CD4-positive, alpha-beta T cell (primary cell): ENCODE results near the gene UBC. TPM values are rescaled to one million over a fixed set of nuclear protein-coding genes. Genes with fewer than 3 reads are reported as not detected.
A peak's percentile ranks its signal among the peaks of the same experiment; 100 is the strongest.
"Not testable (repeated sequence)": the region's sequence is repeated elsewhere in the genome, so short reads cannot be mapped to it uniquely, and the experiment has no call there.

Source experiments
- ATAC-seq: fragments of 200-7000 bp; cut with Tn5 transposase; one replicate; pipeline ENCODE4 v1.10.0; 2022; ENCODE audit warnings: mild to moderate bottlenecking; ENCODE audit not compliant: poor library complexity
- CTCF ChIA-PET: fragments of 350-600 bp; sonication (Branson Sonifier 250); formaldehyde crosslinking; loops from one replicate; lab custom pipeline; 2021; ENCODE audit warnings: antibody characterized with exemption, inconsistent platforms; lab: Charles Lee
- POLR2A ChIA-PET: fragments of 350-600 bp; sonication (Branson Sonifier 250); formaldehyde crosslinking; loops from one replicate; lab custom pipeline; 2021; ENCODE audit warnings: antibody characterized with exemption, inconsistent platforms; lab: Charles Lee
- DNase-seq, 14 experiments: peaks; one replicate each; pipeline ENCODE4 v3.0.0-alpha.2; 2013 to 2020; ENCODE audit warnings: mixed read lengths in 2 of 14
- H3K27ac ChIP-seq, 2 donors: one replicate each; pipeline versions ENCODE4 v1.5.1 to v1.7.0; 2013; ENCODE audit warnings: low read length in 2 of 2, low read depth in 1 of 2, mild to moderate bottlenecking in 1 of 2
- H3K27me3 ChIP-seq, 2 experiments: 1 replicate in 1 of 2; 2 replicates in 1 of 2; pipeline versions ENCODE4 v1.6.1 to v1.7.0; 2013; ENCODE audit warnings: low read length in 2 of 2, control low read depth in 1 of 2, mild to moderate bottlenecking in 1 of 2, moderate library complexity in 1 of 2; ENCODE audit not compliant: insufficient read depth in 2 of 2, control insufficient read depth in 1 of 2
- H3K36me3 ChIP-seq: one replicate; pipeline ENCODE4 v1.6.1; 2013; ENCODE audit warnings: low read length, control low read depth; ENCODE audit not compliant: insufficient read depth
- H3K4me1 ChIP-seq: one replicate; pipeline ENCODE4 v1.6.1; 2013; ENCODE audit warnings: low read length, control low read depth; ENCODE audit not compliant: insufficient read depth
- H3K4me3 ChIP-seq: one replicate; pipeline ENCODE4 v1.5.1; 2013; ENCODE audit warnings: mild to moderate bottlenecking, low read length, moderate library complexity
- H3K9me3 ChIP-seq, 2 experiments: 1 replicate in 1 of 2; 2 replicates in 1 of 2; pipeline versions ENCODE4 v1.6.1 to v1.7.0; 2013; ENCODE audit warnings: low read length in 2 of 2, mild to moderate bottlenecking in 2 of 2, control low read depth in 1 of 2, moderate library complexity in 1 of 2; ENCODE audit not compliant: control insufficient read depth in 1 of 2, insufficient read depth in 1 of 2
- H3K27ac Mint-ChIP-seq: one replicate; pipeline ENCODE4 v1.8.0; 2020; ENCODE audit warnings: mixed read lengths
- H3K27me3 Mint-ChIP-seq: one replicate; pipeline ENCODE4 v1.8.0; 2021; ENCODE audit warnings: mixed read lengths
- H3K36me3 Mint-ChIP-seq: one replicate; pipeline ENCODE4 v1.8.0; 2021; ENCODE audit warnings: low read depth, mixed read lengths
- H3K4me1 Mint-ChIP-seq: one replicate; pipeline ENCODE4 v1.8.0; 2021; ENCODE audit warnings: low read depth, mixed read lengths
- H3K4me3 Mint-ChIP-seq: one replicate; pipeline ENCODE4 v1.8.0; 2020; ENCODE audit warnings: mild to moderate bottlenecking, mixed read lengths
- H3K9me3 Mint-ChIP-seq: one replicate; pipeline ENCODE4 v1.8.0; 2020; ENCODE audit warnings: mixed read lengths
- intact Hi-C, 2 experiments: fragments of 100-400 bp; cut with DNase I in 1 of 2; cut with micrococcal nuclease in 1 of 2; formaldehyde crosslinking; loops; one replicate each; pipeline versions ENCODE4 v1.15.1 to v1.9.0; 2023 to 2025; cut with DNase I, micrococcal nuclease
- total RNA-seq, 174 experiments: library from RNA in 2 of 174; stranded (reverse) in 2 of 174; gene quantifications; one replicate each; pipeline ENCODE4 v1.2.3 and lab custom pipeline; 2021 to 2026
- TF ChIP-seq, protein P1 (sequence below): fragments of 200-600 bp; IDR thresholded peaks from one replicate; pipeline ENCODE4 v1.8.0; 2022; ENCODE audit warnings: antibody characterized with exemption, mild to moderate bottlenecking

Gene UBC
- total RNA-seq, 2 experiments from 2014 or later = 1,389 to 1,410 TPM

- intact Hi-C loops = loop anchor here (1.0 to 2.0 kb wide), 3 partner anchors 26 to 79 kb away; partner anchors contain the start of gene BRI3BP (in 1 of the 2)
- Mint-ChIP-seq H3K4me3 (peak overlapping the region; percentile 99), H3K4me1 (peaks cover 76% of the 10 kb centered on the region), H3K27me3 (peaks cover 11% of the 10 kb centered on the region), H3K36me3 (peaks cover 55% of the 10 kb centered on the region), H3K27ac (peak overlapping the region; percentile 99), H3K9me3 (peaks cover 3% of the 10 kb centered on the region)
- ATAC-seq (peak; percentile 50), DNase-seq (peak; percentile 86 to 96 (median 92))
- ChIA-PET POLR2A (interaction anchor here (0.9 to 12.5 kb wide), 7 partner anchors 10 to 136 kb away, joined by 3 to 538 read pairs (median 12); partner anchors contain the start of gene BRI3BP), CTCF (interaction anchor here (0.6 to 8.5 kb wide), 4 partner anchors 8 to 455 kb away, joined by 3 to 120 read pairs (median 4); no protein-coding TSS in a partner anchor)
- no peaks in the 10 kb centered on the region for H3K27me3 ChIP-seq
- peak overlapping the region; percentile 98 for H3K4me3 ChIP-seq
- H3K36me3 ChIP-seq = peaks cover 27% of the 10 kb centered on the region
- peak overlapping the region; percentile 99 to 100 for H3K27ac ChIP-seq
- H3K4me1 ChIP-seq = peaks cover 61% of the 10 kb centered on the region
- TF ChIP-seq, protein P1, sequence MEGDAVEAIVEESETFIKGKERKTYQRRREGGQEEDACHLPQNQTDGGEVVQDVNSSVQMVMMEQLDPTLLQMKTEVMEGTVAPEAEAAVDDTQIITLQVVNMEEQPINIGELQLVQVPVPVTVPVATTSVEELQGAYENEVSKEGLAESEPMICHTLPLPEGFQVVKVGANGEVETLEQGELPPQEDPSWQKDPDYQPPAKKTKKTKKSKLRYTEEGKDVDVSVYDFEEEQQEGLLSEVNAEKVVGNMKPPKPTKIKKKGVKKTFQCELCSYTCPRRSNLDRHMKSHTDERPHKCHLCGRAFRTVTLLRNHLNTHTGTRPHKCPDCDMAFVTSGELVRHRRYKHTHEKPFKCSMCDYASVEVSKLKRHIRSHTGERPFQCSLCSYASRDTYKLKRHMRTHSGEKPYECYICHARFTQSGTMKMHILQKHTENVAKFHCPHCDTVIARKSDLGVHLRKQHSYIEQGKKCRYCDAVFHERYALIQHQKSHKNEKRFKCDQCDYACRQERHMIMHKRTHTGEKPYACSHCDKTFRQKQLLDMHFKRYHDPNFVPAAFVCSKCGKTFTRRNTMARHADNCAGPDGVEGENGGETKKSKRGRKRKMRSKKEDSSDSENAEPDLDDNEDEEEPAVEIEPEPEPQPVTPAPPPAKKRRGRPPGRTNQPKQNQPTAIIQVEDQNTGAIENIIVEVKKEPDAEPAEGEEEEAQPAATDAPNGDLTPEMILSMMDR = peak; percentile 74
- H3K9me3 ChIP-seq = no peaks in the 10 kb centered on the region
These were observed 717 bp downstream of the UBC start for GRCh38 chr12:124913474-124914391.

DNA sequence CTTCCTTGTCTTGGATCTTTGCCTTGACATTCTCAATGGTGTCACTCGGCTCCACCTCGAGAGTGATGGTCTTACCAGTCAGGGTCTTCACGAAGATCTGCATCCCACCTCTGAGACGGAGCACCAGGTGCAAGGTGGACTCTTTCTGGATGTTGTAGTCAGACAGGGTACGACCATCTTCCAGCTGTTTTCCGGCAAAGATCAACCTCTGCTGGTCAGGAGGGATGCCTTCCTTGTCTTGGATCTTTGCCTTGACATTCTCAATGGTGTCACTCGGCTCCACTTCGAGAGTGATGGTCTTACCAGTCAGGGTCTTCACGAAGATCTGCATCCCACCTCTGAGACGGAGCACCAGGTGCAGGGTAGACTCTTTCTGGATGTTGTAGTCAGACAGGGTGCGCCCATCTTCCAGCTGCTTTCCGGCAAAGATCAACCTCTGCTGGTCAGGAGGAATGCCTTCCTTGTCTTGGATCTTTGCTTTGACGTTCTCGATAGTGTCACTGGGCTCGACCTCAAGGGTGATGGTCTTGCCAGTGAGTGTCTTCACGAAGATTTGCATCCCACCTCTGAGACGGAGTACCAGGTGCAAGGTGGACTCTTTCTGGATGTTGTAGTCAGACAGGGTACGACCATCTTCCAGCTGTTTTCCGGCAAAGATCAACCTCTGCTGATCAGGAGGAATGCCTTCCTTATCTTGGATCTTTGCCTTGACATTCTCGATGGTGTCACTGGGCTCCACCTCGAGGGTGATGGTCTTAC lies 1.7 kb downstream of the UBC start:
- peaks cover 27% of the 10 kb centered on the region for H3K36me3 ChIP-seq
- ATAC-seq, H3K27ac ChIP-seq, H3K27me3 ChIP-seq, H3K9me3 ChIP-seq, H3K9me3 Mint-ChIP-seq, intact Hi-C loops: not testable (repeated sequence)
- H3K4me3 ChIP-seq = peak overlapping the region; percentile 98
- H3K36me3 Mint-ChIP-seq = peaks cover 55% of the 10 kb centered on the region
- peaks cover 51% of the 10 kb centered on the region for H3K4me1 ChIP-seq
- POLR2A ChIA-PET = interaction anchor here (2.5 to 12.5 kb wide), 2 partner anchors 11 to 25 kb away, joined by 26 to 538 read pairs; no protein-coding TSS in a partner anchor
- CTCF ChIA-PET = interaction anchor here (0.9 to 8.5 kb wide), 3 partner anchors 9 to 27 kb away, joined by 3 to 120 read pairs (median 4); no protein-coding TSS in a partner anchor
- H3K27ac Mint-ChIP-seq = peak overlapping the region; percentile 99
- H3K4me3 Mint-ChIP-seq = peak overlapping the region; percentile 99
- peaks cover 69% of the 10 kb centered on the region for H3K4me1 Mint-ChIP-seq
- H3K27me3 Mint-ChIP-seq = peaks cover 11% of the 10 kb centered on the region
- DNase-seq = peak in 1 of 14 experiments; percentile 30

DNA sequence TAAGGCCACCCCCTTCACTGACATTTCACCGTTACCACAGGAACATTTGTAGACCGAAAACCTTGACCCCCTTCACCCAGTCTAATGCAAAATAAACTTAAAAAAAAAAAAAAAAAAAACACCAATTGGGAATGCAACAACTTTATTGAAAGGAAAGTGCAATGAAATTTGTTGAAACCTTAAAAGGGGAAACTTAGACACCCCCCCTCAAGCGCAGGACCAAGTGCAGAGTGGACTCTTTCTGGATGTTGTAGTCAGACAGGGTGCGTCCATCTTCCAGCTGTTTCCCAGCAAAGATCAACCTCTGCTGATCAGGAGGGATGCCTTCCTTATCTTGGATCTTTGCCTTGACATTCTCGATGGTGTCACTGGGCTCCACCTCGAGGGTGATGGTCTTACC lies 2.9 kb downstream of the UBC start:
- H3K9me3 Mint-ChIP-seq, H3K27me3 ChIP-seq, intact Hi-C loops, ATAC-seq, H3K27ac ChIP-seq, H3K9me3 ChIP-seq, H3K4me3 ChIP-seq: not testable (repeated sequence)
- H3K4me1 ChIP-seq = peaks cover 42% of the 10 kb centered on the region
- CTCF ChIA-PET = interaction anchor here (1.0 to 2.3 kb wide), 2 partner anchors 24 to 29 kb away, joined by 3 to 16 read pairs; no protein-coding TSS in a partner anchor
- Mint-ChIP-seq H3K4me3 (peak overlapping the region; percentile 77), H3K27ac (peak overlapping the region; percentile 69), H3K4me1 (peaks cover 62% of the 10 kb centered on the region), H3K36me3 (peaks cover 48% of the 10 kb centered on the region), H3K27me3 (peaks cover 11% of the 10 kb centered on the region)
- peaks cover 27% of the 10 kb centered on the region for H3K36me3 ChIP-seq
- DNase-seq = peak in 1 of 14 experiments; percentile 31
- POLR2A ChIA-PET = interaction anchor here (1.0 to 4.4 kb wide), 6 partner anchors 7 to 82 kb away, joined by 3 to 57 read pairs (median 10); partner anchors contain the start of gene BRI3BP
